Measurements from ENCODE around the gene S100A2. TPM values are rescaled to one million over a fixed set of nuclear protein-coding genes. Genes with fewer than 3 reads are reported as not detected.

The S100A2 gene
- total and polyA plus RNA-seq, 2 donors from 2014 or later = 152 to 416 TPM

DNA sequence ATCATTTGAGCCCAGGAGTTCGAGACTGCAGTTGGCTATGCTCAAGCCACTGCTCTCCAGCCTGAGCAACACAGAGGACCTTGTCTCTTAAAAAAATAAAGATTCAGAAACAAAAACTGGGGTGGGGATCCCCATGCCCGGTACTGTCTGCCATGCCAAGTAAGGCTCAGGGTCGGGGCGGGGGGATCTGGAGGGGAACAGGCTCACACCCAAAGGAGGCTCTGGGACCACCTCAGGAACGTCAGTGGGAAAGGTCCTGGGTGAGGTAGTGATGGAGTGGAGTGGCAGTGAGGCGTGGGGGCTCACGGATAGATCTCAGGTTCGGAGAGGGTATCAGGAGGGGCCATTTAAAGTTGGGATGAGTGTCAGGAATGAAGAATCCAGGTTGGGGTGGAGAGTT lies 19.3 kb downstream of the S100A2 start:
- Histone ChIP-seq H3K9ac (ENCODE audit: low read length in 3 of 3) (peak overlapping the region in 1 of 3 donors; percentile 74), H3K27me3 (ENCODE audit: control insufficient read depth, insufficient read depth, low read length) (no peaks in the 10 kb centered on the region), H3K27ac (ENCODE audit: low read depth in 2 of 2, low read length in 2 of 2) (peak overlapping the region in 1 of 2 donors; percentile 4), H3K9me3 (ENCODE audit: control insufficient read depth in 2 of 3, insufficient read depth in 1 of 3, low read length in 3 of 3) (no peaks in the 10 kb centered on the region), H3K4me3 (ENCODE audit: low read length in 3 of 3) (no peak overlapping the region), H3K4me1 (ENCODE audit: control insufficient read depth in 2 of 3, insufficient read depth in 2 of 3, low read depth in 1 of 3, low read length in 3 of 3) (peaks cover 5 to 47% (median 10%) of the 10 kb centered on the region in 3 donors), H3K36me3 (ENCODE audit: control insufficient read depth in 2 of 3, insufficient read depth in 3 of 3, low read length in 3 of 3) (no peaks in the 10 kb centered on the region)
- FAIRE-seq (no peak), DNase-seq (peak in 2 of 5 donors; percentile 48 to 64)
- intact Hi-C loops (cut with DNase I) = no loop called here
- TF ChIP-seq, protein P1, sequence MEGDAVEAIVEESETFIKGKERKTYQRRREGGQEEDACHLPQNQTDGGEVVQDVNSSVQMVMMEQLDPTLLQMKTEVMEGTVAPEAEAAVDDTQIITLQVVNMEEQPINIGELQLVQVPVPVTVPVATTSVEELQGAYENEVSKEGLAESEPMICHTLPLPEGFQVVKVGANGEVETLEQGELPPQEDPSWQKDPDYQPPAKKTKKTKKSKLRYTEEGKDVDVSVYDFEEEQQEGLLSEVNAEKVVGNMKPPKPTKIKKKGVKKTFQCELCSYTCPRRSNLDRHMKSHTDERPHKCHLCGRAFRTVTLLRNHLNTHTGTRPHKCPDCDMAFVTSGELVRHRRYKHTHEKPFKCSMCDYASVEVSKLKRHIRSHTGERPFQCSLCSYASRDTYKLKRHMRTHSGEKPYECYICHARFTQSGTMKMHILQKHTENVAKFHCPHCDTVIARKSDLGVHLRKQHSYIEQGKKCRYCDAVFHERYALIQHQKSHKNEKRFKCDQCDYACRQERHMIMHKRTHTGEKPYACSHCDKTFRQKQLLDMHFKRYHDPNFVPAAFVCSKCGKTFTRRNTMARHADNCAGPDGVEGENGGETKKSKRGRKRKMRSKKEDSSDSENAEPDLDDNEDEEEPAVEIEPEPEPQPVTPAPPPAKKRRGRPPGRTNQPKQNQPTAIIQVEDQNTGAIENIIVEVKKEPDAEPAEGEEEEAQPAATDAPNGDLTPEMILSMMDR (IDR thresholded peaks at IDR 0.05; ENCODE audit: borderline replicate concordance, extremely low read depth, insufficient read depth) = no peak

DNA sequence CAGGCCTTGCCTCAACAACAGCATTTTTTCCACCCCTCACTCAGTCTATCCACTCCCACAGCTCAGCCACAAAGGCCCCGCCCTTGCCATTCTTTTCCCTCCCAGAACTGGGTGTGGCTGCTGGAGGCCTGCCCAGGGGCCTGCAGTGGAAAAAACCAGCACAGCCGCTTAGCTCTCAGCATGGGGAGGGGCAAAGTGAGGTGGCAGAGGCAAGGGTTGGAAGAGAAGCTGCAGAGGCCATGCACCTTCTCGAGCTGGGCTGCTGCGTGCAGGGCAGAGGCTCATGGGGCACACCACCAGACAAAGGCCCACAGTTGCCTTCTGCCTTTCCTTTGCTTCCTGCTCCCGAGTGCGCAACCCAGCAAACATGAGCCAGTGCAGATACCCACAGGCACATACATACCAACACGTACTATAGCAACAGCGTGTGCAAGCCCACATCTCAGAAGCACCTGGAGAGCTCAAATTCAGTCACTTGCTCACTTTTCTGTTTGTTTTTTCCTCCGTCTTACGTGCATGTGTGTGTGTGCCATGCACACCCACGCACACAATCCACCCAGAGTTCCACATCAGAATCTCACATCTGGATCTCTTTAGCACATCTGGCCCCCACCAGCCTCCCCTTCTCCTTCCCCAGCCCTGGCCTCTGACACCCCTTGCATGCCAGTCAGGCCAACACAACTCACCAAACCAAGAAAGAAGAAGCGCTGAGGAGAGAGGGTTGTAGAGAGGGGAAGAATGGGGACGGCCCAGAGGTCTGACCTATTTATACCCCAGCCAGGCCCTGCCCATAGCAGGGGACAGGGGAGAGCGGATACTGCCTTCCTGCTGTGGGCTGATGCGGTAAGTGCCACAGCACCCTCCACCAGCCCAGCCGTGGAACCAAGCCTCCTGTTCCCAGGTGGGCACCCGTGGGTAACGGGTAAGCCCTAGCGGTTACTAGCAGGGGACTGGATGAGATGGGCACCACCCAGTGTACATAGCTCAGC lies 20.3 kb downstream of the S100A2 start, which contains the start of gene S100A4:
Gene S100A4 (minus strand): TSS at position 740 of the 989 bp plus-strand sequence. CDS start 1,012 bp downstream, outside the sequence.
- Histone ChIP-seq H3K36me3 (ENCODE audit: control insufficient read depth in 2 of 3, insufficient read depth in 3 of 3, low read length in 3 of 3) (no peaks in the 10 kb centered on the region), H3K27me3 (ENCODE audit: control insufficient read depth, insufficient read depth, low read length) (no peaks in the 10 kb centered on the region), H3K9ac (ENCODE audit: low read length in 3 of 3) (peak within 1 kb of the TSS in 1 of 3 donors; percentile 74), H3K9me3 (ENCODE audit: control insufficient read depth in 2 of 3, insufficient read depth in 1 of 3, low read length in 3 of 3) (no peaks in the 10 kb centered on the region), H3K4me1 (ENCODE audit: control insufficient read depth in 2 of 3, insufficient read depth in 2 of 3, low read depth in 1 of 3, low read length in 3 of 3) (peaks cover 5 to 44% (median 19%) of the 10 kb centered on the region in 3 donors), H3K4me3 (ENCODE audit: low read length in 3 of 3) (peak within 1 kb of the TSS in 2 of 3 donors; percentile 43 to 50), H3K27ac (ENCODE audit: low read depth in 2 of 2, low read length in 2 of 2) (peak within 1 kb of the TSS; percentile 66 to 74)
- TF ChIP-seq, protein P1 (IDR thresholded peaks at IDR 0.05; ENCODE audit: borderline replicate concordance, extremely low read depth, insufficient read depth) = no peak
- FAIRE-seq (no peak), DNase-seq (peak; percentile 95 to 97 (median 96))
- intact Hi-C loops (cut with DNase I) = no loop called here

DNA sequence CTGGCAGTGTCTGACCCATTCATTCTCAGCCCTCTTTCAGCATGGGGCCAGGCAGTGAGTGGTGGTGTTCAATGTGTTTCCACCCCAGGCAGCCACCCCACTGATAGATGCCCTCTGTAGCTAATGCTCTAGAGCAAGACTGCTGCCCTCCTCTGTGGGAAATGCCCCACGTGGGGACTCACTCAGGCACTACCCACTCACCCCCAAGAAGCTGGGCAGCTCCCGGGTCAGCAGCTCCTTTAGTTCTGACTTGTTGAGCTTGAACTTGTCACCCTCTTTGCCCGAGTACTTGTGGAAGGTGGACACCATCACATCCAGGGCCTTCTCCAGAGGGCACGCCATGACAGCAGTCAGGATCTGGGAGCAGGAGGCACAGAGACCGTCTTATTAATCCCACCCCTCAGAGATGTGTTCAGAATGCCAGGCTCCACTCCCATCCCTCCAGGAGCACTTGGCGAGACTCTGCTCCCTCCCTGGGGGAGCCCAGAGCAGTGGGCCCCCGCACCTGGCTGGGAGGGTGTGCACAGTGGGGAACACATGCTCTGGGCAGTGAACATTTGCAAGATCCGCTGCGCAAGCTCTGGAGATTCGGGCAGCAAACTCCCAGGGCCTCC lies 21.1 kb downstream of the S100A2 start:
- Histone ChIP-seq H3K4me1 (ENCODE audit: control insufficient read depth in 2 of 3, insufficient read depth in 2 of 3, low read depth in 1 of 3, low read length in 3 of 3) (peaks cover 5 to 44% (median 23%) of the 10 kb centered on the region in 3 donors), H3K9me3 (ENCODE audit: control insufficient read depth in 2 of 3, insufficient read depth in 1 of 3, low read length in 3 of 3) (no peaks in the 10 kb centered on the region), H3K4me3 (ENCODE audit: low read length in 3 of 3) (peak overlapping the region in 1 of 3 donors; percentile 23), H3K36me3 (ENCODE audit: control insufficient read depth in 2 of 3, insufficient read depth in 3 of 3, low read length in 3 of 3) (no peaks in the 10 kb centered on the region), H3K27me3 (ENCODE audit: control insufficient read depth, insufficient read depth, low read length) (no peaks in the 10 kb centered on the region), H3K27ac (ENCODE audit: low read depth in 2 of 2, low read length in 2 of 2) (peak overlapping the region; percentile 66 to 68), H3K9ac (ENCODE audit: low read length in 3 of 3) (peak overlapping the region in 1 of 3 donors; percentile 31)
- TF ChIP-seq, protein P1 (IDR thresholded peaks at IDR 0.05; ENCODE audit: borderline replicate concordance, extremely low read depth, insufficient read depth) = no peak
- FAIRE-seq = no peak
- peak in 1 of 5 donors; percentile 56 for DNase-seq
- intact Hi-C loops (cut with DNase I) = no loop called here
